HFFc6 (cell line): ENCODE data around the gene NBR1. TPM values are rescaled to one million over a fixed set of nuclear protein-coding genes. Genes with fewer than 3 reads are reported as not detected.

ENCODE experiments used
- DNase-seq: peaks from one replicate; pipeline ENCODE4 v3.0.0-alpha.2; 2018
- H3K27ac Mint-ChIP-seq: 2 replicates; pipeline ENCODE4 v1.8.0; 2020; ENCODE audit warnings: mild to moderate bottlenecking, mixed read lengths
- H3K27me3 Mint-ChIP-seq: 2 replicates; pipeline ENCODE4 v1.8.0; 2021; ENCODE audit warnings: mild to moderate bottlenecking, moderate library complexity, mixed read lengths; ENCODE audit not compliant: insufficient read depth
- H3K36me3 Mint-ChIP-seq: 2 replicates; pipeline ENCODE4 v1.8.0; 2021; ENCODE audit warnings: low read depth, mixed read lengths
- H3K4me1 Mint-ChIP-seq: 2 replicates; pipeline ENCODE4 v1.8.0; 2020; ENCODE audit warnings: low read depth, mixed read lengths
- H3K4me3 Mint-ChIP-seq: 2 replicates; pipeline ENCODE4 v1.8.0; 2020; ENCODE audit warnings: mild to moderate bottlenecking, moderate library complexity, mixed read lengths
- H3K9me3 Mint-ChIP-seq: 2 replicates; pipeline ENCODE4 v1.8.0; 2020; ENCODE audit warnings: mild to moderate bottlenecking, mixed read lengths
- total RNA-seq, 6 experiments: library from RNA; stranded (reverse); fragmentation: NEBNext Ultra II Directional; extraction: Animal tissue kit (Norgen Biotek cat#: 25700); gene quantifications; 2 replicates in 1 of 6; 3 replicates in 5 of 6; pipeline ENCODE4 v1.2.3, GENCODE V29; 2021
- TF ChIP-seq, protein P1 (sequence below): fragments of 200-600 bp; sonication (generic); IDR thresholded peaks from 2 replicates; pipeline ENCODE4 v1.5.0; 2021; ENCODE audit warnings: antibody characterized with exemption, mild to moderate bottlenecking

The NBR1 gene
- total RNA-seq, 6 experiments from 2014 or later = 104 to 123 (median 118) TPM

DNA sequence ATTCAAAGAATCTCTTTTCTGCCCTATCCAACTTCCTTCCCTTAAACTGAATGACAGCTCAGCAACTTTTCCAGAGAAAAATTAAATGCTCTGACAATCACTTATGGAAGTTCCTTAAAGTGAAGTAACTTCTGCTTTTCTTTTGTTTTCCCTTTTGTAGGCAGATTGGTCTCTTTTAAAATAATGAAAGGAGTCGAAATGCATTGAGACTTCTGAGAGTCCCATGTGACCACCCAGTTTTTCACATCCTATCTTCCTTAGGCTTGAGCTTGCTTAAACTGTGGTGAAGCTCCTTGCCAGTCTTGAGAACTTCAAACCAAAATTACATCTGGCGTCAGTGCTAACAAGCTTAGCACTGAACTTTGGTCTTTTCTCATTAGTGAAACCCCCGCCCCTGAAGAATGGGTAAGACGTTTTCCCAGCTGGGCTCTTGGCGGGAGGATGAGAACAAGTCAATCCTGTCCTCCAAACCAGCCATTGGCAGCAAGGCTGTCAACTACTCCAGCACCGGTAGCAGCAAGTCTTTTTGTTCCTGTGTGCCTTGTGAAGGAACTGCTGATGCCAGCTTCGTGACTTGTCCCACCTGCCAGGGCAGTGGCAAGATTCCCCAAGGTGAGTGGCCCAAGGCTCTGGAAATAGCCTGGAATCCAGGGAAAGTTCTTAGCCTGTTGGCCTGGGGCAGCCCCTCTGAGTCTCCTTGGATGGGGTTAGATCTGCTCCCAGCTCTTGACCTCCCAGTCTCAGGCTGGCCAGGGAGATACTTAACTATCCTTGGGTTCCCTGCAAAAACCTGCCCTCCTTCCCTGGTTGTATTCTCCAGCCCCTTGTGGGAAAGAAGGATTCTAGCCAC lies 41.9 kb downstream of the NBR1 start:
- peak overlapping the region; percentile 93 for H3K27ac Mint-ChIP-seq
- TF ChIP-seq, protein P1, sequence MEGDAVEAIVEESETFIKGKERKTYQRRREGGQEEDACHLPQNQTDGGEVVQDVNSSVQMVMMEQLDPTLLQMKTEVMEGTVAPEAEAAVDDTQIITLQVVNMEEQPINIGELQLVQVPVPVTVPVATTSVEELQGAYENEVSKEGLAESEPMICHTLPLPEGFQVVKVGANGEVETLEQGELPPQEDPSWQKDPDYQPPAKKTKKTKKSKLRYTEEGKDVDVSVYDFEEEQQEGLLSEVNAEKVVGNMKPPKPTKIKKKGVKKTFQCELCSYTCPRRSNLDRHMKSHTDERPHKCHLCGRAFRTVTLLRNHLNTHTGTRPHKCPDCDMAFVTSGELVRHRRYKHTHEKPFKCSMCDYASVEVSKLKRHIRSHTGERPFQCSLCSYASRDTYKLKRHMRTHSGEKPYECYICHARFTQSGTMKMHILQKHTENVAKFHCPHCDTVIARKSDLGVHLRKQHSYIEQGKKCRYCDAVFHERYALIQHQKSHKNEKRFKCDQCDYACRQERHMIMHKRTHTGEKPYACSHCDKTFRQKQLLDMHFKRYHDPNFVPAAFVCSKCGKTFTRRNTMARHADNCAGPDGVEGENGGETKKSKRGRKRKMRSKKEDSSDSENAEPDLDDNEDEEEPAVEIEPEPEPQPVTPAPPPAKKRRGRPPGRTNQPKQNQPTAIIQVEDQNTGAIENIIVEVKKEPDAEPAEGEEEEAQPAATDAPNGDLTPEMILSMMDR = no peak
- H3K36me3 Mint-ChIP-seq = peaks cover 35% of the 10 kb centered on the region
- peak overlapping the region; percentile 94 for H3K4me3 Mint-ChIP-seq
- H3K9me3 Mint-ChIP-seq = no peaks in the 10 kb centered on the region
- DNase-seq = no peak
- no peaks in the 10 kb centered on the region; the same call in 1 of the 2 replicates for H3K27me3 Mint-ChIP-seq
- peaks cover 42% of the 10 kb centered on the region for H3K4me1 Mint-ChIP-seq

DNA sequence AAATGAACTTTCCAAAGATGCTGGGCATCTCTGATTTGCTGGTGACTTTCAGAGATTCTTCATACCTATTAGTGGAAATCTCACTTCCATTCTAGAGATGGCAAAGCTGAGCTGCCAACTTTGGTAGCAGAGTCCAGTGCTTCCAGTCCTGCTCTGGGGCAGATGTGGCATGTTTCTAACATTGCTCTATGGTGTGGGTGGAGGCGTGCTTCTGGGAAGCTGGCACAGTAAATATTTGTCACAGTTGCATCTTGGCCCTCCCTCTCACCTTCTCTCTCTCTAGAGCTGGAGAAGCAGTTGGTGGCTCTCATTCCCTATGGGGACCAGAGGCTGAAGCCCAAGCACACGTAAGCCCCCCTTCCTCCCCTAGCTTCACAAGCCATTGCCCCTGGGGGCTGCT lies 42.5 kb downstream of the NBR1 start:
- TF ChIP-seq, protein P1 = no peak
- Mint-ChIP-seq H3K36me3 (peaks cover 33% of the 10 kb centered on the region), H3K27me3 (no peaks in the 10 kb centered on the region; the same call in 1 of the 2 replicates), H3K4me1 (peaks cover 42% of the 10 kb centered on the region), H3K4me3 (peak overlapping the region; percentile 94), H3K27ac (peak overlapping the region; percentile 45; the same call in 1 of the 2 replicates), H3K9me3 (no peaks in the 10 kb centered on the region)
- no peak for DNase-seq

DNA sequence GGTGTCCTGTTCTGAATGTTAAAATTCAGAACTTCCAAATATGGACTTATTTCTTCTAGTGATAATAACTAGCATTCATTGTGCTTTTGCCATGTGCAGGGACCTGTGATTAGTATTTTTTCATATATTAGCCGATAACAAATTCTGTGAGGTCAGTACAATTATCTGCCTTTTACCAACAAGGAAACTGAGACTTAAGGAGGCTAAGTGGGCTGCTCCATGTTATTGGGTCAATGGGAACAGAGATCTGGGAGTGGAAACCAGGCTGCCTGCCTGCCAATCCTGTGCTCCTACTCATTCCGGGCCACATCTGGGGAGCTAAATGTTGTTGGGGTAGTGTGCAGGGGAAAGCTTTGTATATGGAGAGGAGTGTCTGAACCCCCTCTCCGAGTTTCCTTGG lies 44.3 kb downstream of the NBR1 start:
- peaks cover 35% of the 10 kb centered on the region for H3K4me1 Mint-ChIP-seq
- no peaks in the 10 kb centered on the region; the same call in 1 of the 2 replicates for H3K27me3 Mint-ChIP-seq
- no peak for DNase-seq
- TF ChIP-seq, protein P1 = no peak
- H3K27ac Mint-ChIP-seq = no peak overlapping the region
- no peaks in the 10 kb centered on the region for H3K9me3 Mint-ChIP-seq
- peaks cover 21% of the 10 kb centered on the region for H3K36me3 Mint-ChIP-seq
- H3K4me3 Mint-ChIP-seq = no peak overlapping the region

DNA sequence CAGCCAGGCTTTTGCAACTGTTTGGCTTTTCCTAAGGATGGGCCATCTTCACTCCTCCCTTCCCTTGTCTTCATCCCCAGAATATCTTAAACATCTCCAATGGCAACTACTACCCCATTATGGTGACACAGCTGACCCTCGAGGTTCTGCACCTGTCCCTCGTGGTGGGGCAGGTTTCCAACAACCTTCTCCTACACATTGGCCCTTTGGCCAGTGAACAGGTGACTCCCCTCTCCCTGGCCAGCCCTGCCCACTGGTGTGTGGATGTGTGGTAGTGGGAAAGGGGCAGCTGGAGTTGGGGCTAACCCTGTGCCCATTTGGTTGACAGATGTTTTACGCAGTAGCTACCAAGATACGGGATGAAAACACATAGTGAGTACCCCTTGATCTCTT lies 45.4 kb downstream of the NBR1 start:
- TF ChIP-seq, protein P1 = no peak
- DNase-seq = no peak

DNA sequence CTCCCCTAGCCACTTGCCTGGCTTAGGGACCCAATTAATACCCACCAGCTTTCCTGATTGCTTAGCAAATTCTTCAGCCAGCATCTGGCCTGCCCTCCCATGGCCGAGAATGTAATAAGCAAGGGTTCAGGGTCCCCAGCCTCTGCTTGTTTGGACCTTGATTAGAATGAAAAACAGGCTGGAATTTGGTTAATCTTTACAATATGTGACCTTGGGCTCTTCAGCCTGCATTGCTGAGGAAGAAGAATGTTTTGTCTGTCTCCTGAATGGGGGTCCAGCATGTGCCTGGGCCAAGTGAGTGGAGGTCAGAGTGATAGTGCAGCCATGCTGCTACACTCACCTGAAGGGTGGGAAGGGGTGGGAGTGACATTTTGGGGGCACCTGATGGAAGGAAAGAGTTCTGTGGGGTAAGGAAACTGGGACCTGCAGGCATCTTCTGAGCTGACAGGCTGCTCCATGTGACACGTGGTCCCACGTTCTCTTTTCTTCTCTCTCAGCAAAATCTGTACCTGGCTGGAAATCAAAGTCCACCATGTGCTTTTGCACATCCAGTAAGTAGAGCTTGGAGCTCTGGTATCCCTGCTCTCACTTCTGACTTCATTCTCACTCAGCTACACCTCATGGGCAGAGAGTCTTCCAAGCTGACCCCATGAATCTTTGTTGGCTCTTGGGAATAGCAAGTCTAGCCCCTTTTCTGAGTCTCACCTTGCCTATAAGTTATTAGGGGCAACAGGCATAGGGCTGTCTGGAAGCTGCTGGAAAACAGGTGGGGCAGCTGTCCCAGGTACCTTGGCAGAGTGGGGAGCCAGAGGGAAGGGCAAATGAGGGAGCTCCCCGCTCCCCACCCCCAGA lies 46.0 kb downstream of the NBR1 start:
- H3K27me3 Mint-ChIP-seq = no peaks in the 10 kb centered on the region; the same call in 1 of the 2 replicates
- no peak overlapping the region for H3K4me3 Mint-ChIP-seq
- H3K27ac Mint-ChIP-seq = no peak overlapping the region
- H3K9me3 Mint-ChIP-seq = no peaks in the 10 kb centered on the region
- no peak for DNase-seq
- TF ChIP-seq, protein P1 = no peak
- peaks cover 21% of the 10 kb centered on the region for H3K4me1 Mint-ChIP-seq
- H3K36me3 Mint-ChIP-seq = peaks cover 21% of the 10 kb centered on the region

More for the DNA sequence above, 45.4 kb downstream of the NBR1 start:
- no peaks in the 10 kb centered on the region; the same call in 1 of the 2 replicates for H3K27me3 Mint-ChIP-seq
- H3K27ac Mint-ChIP-seq = no peak overlapping the region
- no peak overlapping the region for H3K4me3 Mint-ChIP-seq
- peaks cover 21% of the 10 kb centered on the region for H3K36me3 Mint-ChIP-seq
- H3K4me1 Mint-ChIP-seq = peaks cover 25% of the 10 kb centered on the region
- H3K9me3 Mint-ChIP-seq = no peaks in the 10 kb centered on the region
